ENCODE measurements around the gene POGLUT3.
A peak's percentile ranks its signal among the peaks of the same experiment; 100 is the strongest.

POGLUT3 gene

GRCh38 chr11:108468478-108468864, 29.7 kb downstream of the POGLUT3 start:
- no CpG with 5 or more reads among the region's 1 CpG for WGBS (ENCODE audit: insufficient coverage)
- POLR2A ChIA-PET = no interaction called here

GRCh38 chr11:108467091-108467823, 30.9 kb downstream of the POGLUT3 start, which contains the start of gene C11orf65:
Gene C11orf65, minus strand, starts transcription at chr11:108467529. Its CDS starts 5,970 bp downstream, at chr11:108461559.
- under 1% methylated on average over 31 of the region's 35 CpGs for WGBS (ENCODE audit: insufficient coverage)
- H3K27me3 ChIP-seq (replicated peaks in 2 of 5; ENCODE audit: control insufficient read depth in 4 of 5, insufficient read depth in 5 of 5, low read length in 4 of 5) = no peaks in the 10 kb centered on the region
- POLR2A ChIA-PET = interaction anchor here (0.7 kb wide), 1 partner anchor 26 kb away, joined by 3 read pairs; no protein-coding TSS in a partner anchor
- H3K27ac ChIP-seq (ENCODE audit: insufficient read depth in 1 of 2, low read depth in 1 of 2, low read length in 2 of 2, poor library complexity in 1 of 2, severe bottlenecking in 2 of 2) = peak within 1 kb of the TSS; percentile 98 to 99
- DNase-seq = peak; percentile 96 to 98 (median 98)
- H3K9me3 ChIP-seq (ENCODE audit: control extremely low read depth in 1 of 5, control insufficient read depth in 4 of 5, insufficient read depth in 2 of 5, low read depth in 1 of 5, low read length in 4 of 5) = peaks cover 0 to 3% (median 0%) of the 10 kb centered on the region in 5 experiments
- H3K4me3 ChIP-seq (ENCODE audit: control insufficient read depth in 1 of 7, extremely low read depth in 1 of 7, insufficient read depth in 4 of 7, low read depth in 2 of 7, low read length in 6 of 7) = peak within 1 kb of the TSS; percentile 65 to 97 (median 89)
- peaks cover 0 to 16% (median 10%) of the 10 kb centered on the region in 4 experiments for H3K4me1 ChIP-seq (ENCODE audit: control extremely low read depth in 1 of 4, control insufficient read depth in 4 of 4, insufficient read depth in 4 of 4, low read length in 3 of 4)
- H3K36me3 ChIP-seq (ENCODE audit: control insufficient read depth in 4 of 4, insufficient read depth in 4 of 4, low read length in 3 of 4) = no peaks in the 10 kb centered on the region
- CTCF ChIA-PET = no interaction called here

More at GRCh38 chr11:108468478-108468864, 29.7 kb downstream of the POGLUT3 start:
- CTCF ChIA-PET = no interaction called here
- no peak overlapping the region for H3K4me3 ChIP-seq (ENCODE audit: control insufficient read depth in 1 of 7, extremely low read depth in 1 of 7, insufficient read depth in 4 of 7, low read depth in 2 of 7, low read length in 6 of 7)
- DNase-seq = peak in 2 of 3 donors; percentile 51 to 61
- peaks cover 0 to 3% (median 0%) of the 10 kb centered on the region in 5 experiments for H3K9me3 ChIP-seq (ENCODE audit: control extremely low read depth in 1 of 5, control insufficient read depth in 4 of 5, insufficient read depth in 2 of 5, low read depth in 1 of 5, low read length in 4 of 5)
- H3K27me3 ChIP-seq (replicated peaks in 2 of 5; ENCODE audit: control insufficient read depth in 4 of 5, insufficient read depth in 5 of 5, low read length in 4 of 5) = no peaks in the 10 kb centered on the region
- peaks cover 0 to 16% (median 10%) of the 10 kb centered on the region in 4 experiments for H3K4me1 ChIP-seq (ENCODE audit: control extremely low read depth in 1 of 4, control insufficient read depth in 4 of 4, insufficient read depth in 4 of 4, low read length in 3 of 4)
- H3K36me3 ChIP-seq (ENCODE audit: control insufficient read depth in 4 of 4, insufficient read depth in 4 of 4, low read length in 3 of 4) = peaks cover 0 to 4% (median 1%) of the 10 kb centered on the region in 4 experiments
- H3K27ac ChIP-seq (ENCODE audit: insufficient read depth in 1 of 2, low read depth in 1 of 2, low read length in 2 of 2, poor library complexity in 1 of 2, severe bottlenecking in 2 of 2) = no peak overlapping the region

DNA sequence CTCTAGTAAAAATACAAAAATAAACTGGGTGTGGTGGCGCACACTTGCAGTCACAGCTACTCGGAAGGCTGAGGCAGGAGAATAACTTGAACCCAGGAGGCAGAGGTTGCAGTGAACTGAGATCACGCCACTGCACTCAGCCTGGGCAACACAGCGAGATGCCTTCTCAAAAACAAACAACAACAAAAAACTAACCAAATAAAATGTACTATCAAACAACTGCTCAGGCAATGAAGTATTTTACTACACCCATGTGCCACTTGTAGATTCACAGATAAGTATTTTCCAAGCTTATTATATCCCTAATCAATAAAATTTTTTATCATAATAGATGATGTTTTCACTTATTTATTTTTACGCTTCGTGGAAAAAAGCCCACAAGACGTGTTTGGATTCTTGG, 31.8 kb downstream of the POGLUT3 start:
- H3K36me3 ChIP-seq (ENCODE audit: control insufficient read depth in 4 of 4, insufficient read depth in 4 of 4, low read length in 3 of 4) = no peaks in the 10 kb centered on the region
- peaks cover 0 to 3% (median 0%) of the 10 kb centered on the region in 5 experiments for H3K9me3 ChIP-seq (ENCODE audit: control extremely low read depth in 1 of 5, control insufficient read depth in 4 of 5, insufficient read depth in 2 of 5, low read depth in 1 of 5, low read length in 4 of 5)
- H3K27ac ChIP-seq (ENCODE audit: insufficient read depth in 1 of 2, low read depth in 1 of 2, low read length in 2 of 2, poor library complexity in 1 of 2, severe bottlenecking in 2 of 2) = peak overlapping the region; percentile 98 to 99
- WGBS (ENCODE audit: insufficient coverage) = 88% methylated on average over 4 of the region's 7 CpGs
- peaks cover 0 to 16% (median 10%) of the 10 kb centered on the region in 4 experiments for H3K4me1 ChIP-seq (ENCODE audit: control extremely low read depth in 1 of 4, control insufficient read depth in 4 of 4, insufficient read depth in 4 of 4, low read length in 3 of 4)
- peak overlapping the region in 6 of 7 experiments; percentile 85 to 97 (median 92) for H3K4me3 ChIP-seq (ENCODE audit: control insufficient read depth in 1 of 7, extremely low read depth in 1 of 7, insufficient read depth in 4 of 7, low read depth in 2 of 7, low read length in 6 of 7)
- no peak for DNase-seq
- POLR2A ChIA-PET = interaction anchor here (0.7 kb wide), 1 partner anchor 25 kb away, joined by 3 read pairs; no protein-coding TSS in a partner anchor
- H3K27me3 ChIP-seq (replicated peaks in 2 of 5; ENCODE audit: control insufficient read depth in 4 of 5, insufficient read depth in 5 of 5, low read length in 4 of 5) = no peaks in the 10 kb centered on the region
- CTCF ChIA-PET = no interaction called here

DNA sequence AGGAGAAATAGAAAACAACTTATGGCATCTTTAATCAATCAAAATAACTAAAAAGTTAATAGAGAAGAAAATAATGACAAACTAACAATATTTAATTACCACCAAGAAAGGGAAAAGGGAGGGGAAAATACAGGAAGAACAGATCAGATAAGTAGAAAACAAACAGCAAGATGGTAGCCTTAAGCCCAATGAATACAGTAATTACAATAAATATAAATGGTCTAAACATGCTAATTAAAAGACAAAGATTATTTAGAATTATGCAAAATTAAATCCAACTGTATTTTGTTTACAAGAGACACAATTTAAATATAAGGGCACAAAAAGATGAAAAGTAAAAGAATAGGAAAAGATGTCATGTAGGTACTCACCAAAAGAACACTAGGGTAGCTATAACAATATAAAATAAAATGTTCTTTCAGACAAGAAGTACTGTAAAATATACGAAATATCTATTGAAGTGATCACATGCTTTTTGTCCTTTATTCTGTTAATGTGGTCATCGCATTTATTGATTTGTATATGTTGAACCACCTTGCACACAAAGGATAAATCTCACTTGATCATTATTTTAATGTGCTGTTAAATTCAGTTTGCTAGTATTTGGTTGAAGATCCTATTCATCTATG, 44.9 kb downstream of the POGLUT3 start:
- no peak overlapping the region for H3K27ac ChIP-seq (ENCODE audit: insufficient read depth in 1 of 2, low read depth in 1 of 2, low read length in 2 of 2, poor library complexity in 1 of 2, severe bottlenecking in 2 of 2)
- no CpG with 5 or more reads among the region's 2 CpGs for WGBS (ENCODE audit: insufficient coverage)

More for the DNA sequence above, 44.9 kb downstream of the POGLUT3 start:
- no peaks in the 10 kb centered on the region for H3K4me1 ChIP-seq (ENCODE audit: control extremely low read depth in 1 of 4, control insufficient read depth in 4 of 4, insufficient read depth in 4 of 4, low read length in 3 of 4)
- no peaks in the 10 kb centered on the region for H3K36me3 ChIP-seq (ENCODE audit: control insufficient read depth in 4 of 4, insufficient read depth in 4 of 4, low read length in 3 of 4)
- POLR2A ChIA-PET = no interaction called here
- H3K4me3 ChIP-seq (ENCODE audit: control insufficient read depth in 1 of 7, extremely low read depth in 1 of 7, insufficient read depth in 4 of 7, low read depth in 2 of 7, low read length in 6 of 7) = no peak overlapping the region
- H3K27me3 ChIP-seq (replicated peaks in 2 of 5; ENCODE audit: control insufficient read depth in 4 of 5, insufficient read depth in 5 of 5, low read length in 4 of 5) = no peaks in the 10 kb centered on the region
- CTCF ChIA-PET = no interaction called here
- H3K9me3 ChIP-seq (ENCODE audit: control extremely low read depth in 1 of 5, control insufficient read depth in 4 of 5, insufficient read depth in 2 of 5, low read depth in 1 of 5, low read length in 4 of 5) = peaks cover 0 to 15% (median 0%) of the 10 kb centered on the region in 5 experiments
- no peak for DNase-seq

Measured in common myeloid progenitor, CD34-positive (primary cell).